ENCODE data around the gene KLRF1.

- TF ChIP-seq POLR2AphosphoS5 (IDR thresholded peaks at IDR 0.05) (no peak), CTCF (IDR thresholded peaks at IDR 0.05) (no peak), POLR2A (IDR thresholded peaks at IDR 0.05) (no peak)
Observed at GRCh38 chr12:9782547-9783382, 44.5 kb upstream of the KLRF1 start.

Data from gastroesophageal sphincter (tissue), 3 donors.